Stimulated activated memory B cell treated with anti-CD40 and anti-IgM and Interleukin-4, amounts not matched to agents 10 μg/mL and 1 μg/mL and 100 μg/mL, for 72 hours (primary cell): ENCODE results near the gene CHD3.

ENCODE experiments used
- ATAC-seq: fragments of 150-1000 bp; cut with Tn5 transposase; 2 replicates; pipeline ENCODE4 v1.10.0; 2021
- H3K27ac Mint-ChIP-seq: one replicate; pipeline ENCODE4 v1.8.0; 2022; ENCODE audit warnings: mild to moderate bottlenecking, mixed read lengths
- H3K27me3 Mint-ChIP-seq: one replicate; pipeline ENCODE4 v1.8.0; 2022; ENCODE audit warnings: mixed read lengths
- H3K36me3 Mint-ChIP-seq: one replicate; pipeline ENCODE4 v1.8.0; 2022; ENCODE audit warnings: mixed read lengths
- H3K4me1 Mint-ChIP-seq: one replicate; pipeline ENCODE4 v1.8.0; 2022; ENCODE audit warnings: mixed read lengths
- H3K4me3 Mint-ChIP-seq: one replicate; pipeline ENCODE4 v1.8.0; 2022; ENCODE audit warnings: mild to moderate bottlenecking, moderate library complexity, mixed read lengths
- H3K9me3 Mint-ChIP-seq: one replicate; pipeline ENCODE4 v1.8.0; 2022; ENCODE audit warnings: mixed read lengths

CHD3 gene

GRCh38 chr17:7846765-7847661, 41.6 kb upstream of the CHD3 start:
- Mint-ChIP-seq H3K27ac (no peak overlapping the region), H3K9me3 (no peaks in the 10 kb centered on the region), H3K4me1 (peaks cover 60% of the 10 kb centered on the region), H3K36me3 (peaks cover 41% of the 10 kb centered on the region), H3K4me3 (peak overlapping the region; percentile 49), H3K27me3 (no peaks in the 10 kb centered on the region)
- ATAC-seq: no peak

DNA sequence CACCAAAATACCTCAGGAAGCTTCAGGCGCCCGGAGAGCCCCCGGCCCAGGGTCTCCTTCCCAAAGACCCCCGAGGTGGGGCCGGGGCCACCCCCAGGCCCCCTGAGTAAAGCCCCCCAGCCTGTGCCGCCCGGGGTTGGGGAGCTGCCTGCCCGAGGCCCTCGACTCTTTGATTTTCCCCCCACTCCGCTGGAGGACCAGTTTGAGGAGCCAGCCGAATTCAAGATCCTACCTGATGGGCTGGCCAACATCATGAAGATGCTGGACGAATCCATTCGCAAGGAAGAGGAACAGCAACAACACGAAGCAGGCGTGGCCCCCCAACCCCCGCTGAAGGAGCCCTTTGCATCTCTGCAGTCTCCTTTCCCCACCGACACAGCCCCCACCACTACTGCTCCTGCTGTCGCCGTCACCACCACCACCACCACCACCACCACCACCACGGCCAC, 40.4 kb upstream of the CHD3 start:
- H3K4me1 Mint-ChIP-seq: peaks cover 61% of the 10 kb centered on the region
- ATAC-seq: no peak
- H3K27ac Mint-ChIP-seq: no peak overlapping the region

GRCh38 chr17:7848739-7849129, 39.9 kb upstream of the CHD3 start:
- Mint-ChIP-seq H3K36me3 (peaks cover 56% of the 10 kb centered on the region), H3K27ac (no peak overlapping the region), H3K9me3 (no peaks in the 10 kb centered on the region), H3K4me3 (no peak overlapping the region), H3K4me1 (peaks cover 61% of the 10 kb centered on the region), H3K27me3 (no peaks in the 10 kb centered on the region)
- no peak for ATAC-seq

More for the DNA sequence above, 40.4 kb upstream of the CHD3 start:
- no peaks in the 10 kb centered on the region for H3K27me3 Mint-ChIP-seq
- H3K36me3 Mint-ChIP-seq: peaks cover 53% of the 10 kb centered on the region
- no peak overlapping the region for H3K4me3 Mint-ChIP-seq
- H3K9me3 Mint-ChIP-seq: no peaks in the 10 kb centered on the region

DNA sequence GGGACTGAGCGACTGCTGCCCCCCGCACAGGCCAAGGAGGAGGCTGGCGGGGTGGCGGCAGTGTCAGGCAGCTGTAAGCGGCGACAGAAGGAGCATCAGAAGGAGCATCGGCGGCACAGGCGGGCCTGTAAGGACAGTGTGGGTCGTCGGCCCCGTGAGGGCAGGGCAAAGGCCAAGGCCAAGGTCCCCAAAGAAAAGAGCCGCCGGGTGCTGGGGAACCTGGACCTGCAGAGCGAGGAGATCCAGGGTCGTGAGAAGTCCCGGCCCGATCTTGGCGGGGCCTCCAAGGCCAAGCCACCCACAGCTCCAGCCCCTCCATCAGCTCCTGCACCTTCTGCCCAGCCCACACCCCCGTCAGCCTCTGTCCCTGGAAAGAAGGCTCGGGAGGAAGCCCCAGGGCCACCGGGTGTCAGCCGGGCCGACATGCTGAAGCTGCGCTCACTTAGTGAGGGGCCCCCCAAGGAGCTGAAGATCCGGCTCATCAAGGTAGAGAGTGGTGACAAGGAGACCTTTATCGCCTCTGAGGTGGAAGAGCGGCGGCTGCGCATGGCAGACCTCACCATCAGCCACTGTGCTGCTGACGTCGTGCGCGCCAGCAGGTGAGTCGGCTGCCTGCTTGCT, 39.3 kb upstream of the CHD3 start:
- H3K27me3 Mint-ChIP-seq: no peaks in the 10 kb centered on the region
- no peaks in the 10 kb centered on the region for H3K9me3 Mint-ChIP-seq
- no peak overlapping the region for H3K4me3 Mint-ChIP-seq
- H3K4me1 Mint-ChIP-seq: peaks cover 61% of the 10 kb centered on the region
- ATAC-seq: no peak
- H3K27ac Mint-ChIP-seq: no peak overlapping the region
- peaks cover 60% of the 10 kb centered on the region for H3K36me3 Mint-ChIP-seq

GRCh38 chr17:7849751-7850504, 38.7 kb upstream of the CHD3 start:
- no peak for ATAC-seq
- Mint-ChIP-seq H3K27ac (no peak overlapping the region), H3K4me1 (peaks cover 61% of the 10 kb centered on the region), H3K36me3 (peaks cover 60% of the 10 kb centered on the region), H3K9me3 (no peaks in the 10 kb centered on the region), H3K4me3 (no peak overlapping the region), H3K27me3 (no peaks in the 10 kb centered on the region)

DNA sequence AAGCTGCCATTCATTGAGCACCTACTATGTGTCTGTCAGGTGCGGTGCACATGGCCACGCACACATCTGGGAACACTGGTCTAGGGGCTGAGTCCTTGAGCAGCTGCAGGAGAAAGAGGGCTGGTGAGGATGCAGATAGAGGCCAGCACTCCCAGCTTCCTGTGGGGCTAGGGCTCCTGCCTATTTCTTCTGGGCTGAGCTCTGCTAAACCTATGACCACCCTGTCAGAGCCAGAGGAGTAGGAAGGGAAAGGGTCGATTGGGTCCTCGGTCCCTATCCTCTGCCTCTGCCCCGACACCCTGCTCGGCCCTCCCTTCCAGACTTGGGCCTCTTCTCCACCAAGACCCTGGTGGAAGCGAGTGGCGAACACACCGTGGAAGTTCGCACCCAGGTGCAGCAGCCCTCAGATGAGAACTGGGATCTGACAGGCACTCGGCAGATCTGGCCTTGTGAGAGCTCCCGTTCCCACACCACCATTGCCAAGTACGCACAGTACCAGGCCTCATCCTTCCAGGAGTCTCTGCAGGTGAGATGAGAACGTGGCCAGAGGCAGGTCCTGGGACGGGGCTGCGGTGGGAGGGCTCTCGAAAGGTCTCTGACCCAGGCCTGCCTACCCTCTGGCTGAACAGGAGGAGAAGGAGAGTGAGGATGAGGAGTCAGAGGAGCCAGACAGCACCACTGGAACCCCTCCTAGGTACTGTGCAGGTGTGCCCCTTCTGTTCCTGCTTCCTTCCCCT, 37.7 kb upstream of the CHD3 start:
- H3K4me3 Mint-ChIP-seq: peak overlapping the region; percentile 74
- H3K4me1 Mint-ChIP-seq: peaks cover 55% of the 10 kb centered on the region
- ATAC-seq: no peak
- no peaks in the 10 kb centered on the region for H3K27me3 Mint-ChIP-seq
- H3K27ac Mint-ChIP-seq: peak overlapping the region; percentile 70
- H3K36me3 Mint-ChIP-seq: peaks cover 59% of the 10 kb centered on the region
- no peaks in the 10 kb centered on the region for H3K9me3 Mint-ChIP-seq

DNA sequence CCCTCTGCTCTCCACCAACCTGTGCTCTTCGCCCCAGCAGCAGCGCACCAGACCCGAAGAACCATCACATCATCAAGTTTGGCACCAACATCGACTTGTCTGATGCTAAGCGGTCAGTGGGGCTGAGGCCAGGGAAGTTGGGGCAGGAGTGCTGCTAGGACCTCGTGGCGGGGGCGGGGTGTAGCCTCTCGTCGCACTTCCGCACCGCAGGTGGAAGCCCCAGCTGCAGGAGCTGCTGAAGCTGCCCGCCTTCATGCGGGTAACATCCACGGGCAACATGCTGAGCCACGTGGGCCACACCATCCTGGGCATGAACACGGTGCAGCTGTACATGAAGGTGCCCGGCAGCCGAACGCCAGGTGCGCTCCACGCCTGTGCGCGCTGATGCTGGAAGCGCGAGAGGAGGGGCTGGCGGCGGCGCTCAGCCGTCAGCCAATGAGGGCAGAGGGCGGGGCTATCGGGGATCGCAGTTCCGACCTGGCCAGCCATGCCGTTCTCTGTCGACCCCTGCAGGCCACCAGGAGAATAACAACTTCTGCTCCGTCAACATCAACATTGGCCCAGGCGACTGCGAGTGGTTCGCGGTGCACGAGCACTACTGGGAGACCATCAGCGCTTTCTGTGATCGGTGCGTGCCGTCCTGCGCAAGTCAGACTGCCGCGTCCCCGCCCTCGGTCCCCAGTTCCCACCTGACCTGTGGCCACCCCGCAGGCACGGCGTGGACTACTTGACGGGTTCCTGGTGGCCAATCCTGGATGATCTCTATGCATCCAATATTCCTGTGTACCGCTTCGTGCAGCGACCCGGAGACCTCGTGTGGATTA, 36.9 kb upstream of the CHD3 start:
- Mint-ChIP-seq H3K4me1 (peaks cover 49% of the 10 kb centered on the region), H3K27ac (peak overlapping the region; percentile 70), H3K4me3 (peak overlapping the region; percentile 74), H3K9me3 (no peaks in the 10 kb centered on the region), H3K27me3 (no peaks in the 10 kb centered on the region), H3K36me3 (peaks cover 58% of the 10 kb centered on the region)
- ATAC-seq: peak; percentile 94

DNA sequence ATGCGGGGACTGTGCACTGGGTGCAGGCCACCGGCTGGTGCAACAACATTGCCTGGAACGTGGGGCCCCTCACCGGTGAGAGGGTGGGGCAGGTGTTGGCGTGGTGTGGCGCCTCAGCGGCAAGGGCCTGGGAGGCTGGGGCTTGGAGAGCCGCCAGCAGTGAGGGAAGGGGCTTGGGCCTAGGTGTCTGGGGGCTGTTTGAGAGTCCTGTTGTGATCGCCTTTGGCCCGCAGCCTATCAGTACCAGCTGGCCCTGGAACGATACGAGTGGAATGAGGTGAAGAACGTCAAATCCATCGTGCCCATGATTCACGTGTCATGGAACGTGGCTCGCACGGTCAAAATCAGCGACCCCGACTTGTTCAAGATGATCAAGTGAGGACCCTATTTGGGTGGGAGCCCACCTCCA, 36.3 kb upstream of the CHD3 start:
- Mint-ChIP-seq H3K9me3 (no peaks in the 10 kb centered on the region), H3K27ac (peak overlapping the region; percentile 70), H3K4me1 (peaks cover 43% of the 10 kb centered on the region), H3K27me3 (no peaks in the 10 kb centered on the region), H3K36me3 (peaks cover 52% of the 10 kb centered on the region), H3K4me3 (no peak overlapping the region)
- no peak for ATAC-seq

DNA sequence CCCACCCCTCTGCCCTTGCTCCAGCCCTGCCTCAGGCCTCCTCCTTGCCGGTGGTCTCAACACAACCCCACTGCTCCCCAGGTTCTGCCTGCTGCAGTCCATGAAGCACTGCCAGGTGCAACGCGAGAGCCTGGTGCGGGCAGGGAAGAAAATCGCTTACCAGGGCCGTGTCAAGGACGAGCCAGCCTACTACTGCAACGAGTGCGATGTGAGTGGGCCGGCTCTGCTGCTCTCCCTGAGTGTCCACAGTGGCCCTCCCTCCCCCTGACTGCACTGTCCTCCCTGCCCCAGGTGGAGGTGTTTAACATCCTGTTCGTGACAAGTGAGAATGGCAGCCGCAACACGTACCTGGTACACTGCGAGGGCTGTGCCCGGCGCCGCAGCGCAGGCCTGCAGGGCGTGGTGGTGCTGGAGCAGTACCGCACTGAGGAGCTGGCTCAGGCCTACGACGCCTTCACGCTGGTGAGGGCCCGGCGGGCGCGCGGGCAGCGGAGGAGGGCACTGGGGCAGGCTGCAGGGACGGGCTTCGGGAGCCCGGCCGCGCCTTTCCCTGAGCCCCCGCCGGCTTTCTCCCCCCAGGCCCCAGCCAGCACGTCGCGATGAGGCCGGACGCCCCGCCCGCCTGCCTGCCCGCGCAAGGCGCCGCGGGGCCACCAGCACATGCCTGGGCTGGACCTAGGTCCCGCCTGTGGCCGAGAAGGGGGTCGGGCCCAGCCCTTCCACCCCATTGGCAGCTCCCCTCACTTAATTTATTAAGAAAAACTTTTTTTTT, 35.5 kb upstream of the CHD3 start:
- Mint-ChIP-seq H3K27ac (no peak overlapping the region), H3K36me3 (peaks cover 48% of the 10 kb centered on the region), H3K4me1 (peaks cover 40% of the 10 kb centered on the region), H3K4me3 (no peak overlapping the region), H3K9me3 (no peaks in the 10 kb centered on the region), H3K27me3 (no peaks in the 10 kb centered on the region)
- no peak for ATAC-seq

DNA sequence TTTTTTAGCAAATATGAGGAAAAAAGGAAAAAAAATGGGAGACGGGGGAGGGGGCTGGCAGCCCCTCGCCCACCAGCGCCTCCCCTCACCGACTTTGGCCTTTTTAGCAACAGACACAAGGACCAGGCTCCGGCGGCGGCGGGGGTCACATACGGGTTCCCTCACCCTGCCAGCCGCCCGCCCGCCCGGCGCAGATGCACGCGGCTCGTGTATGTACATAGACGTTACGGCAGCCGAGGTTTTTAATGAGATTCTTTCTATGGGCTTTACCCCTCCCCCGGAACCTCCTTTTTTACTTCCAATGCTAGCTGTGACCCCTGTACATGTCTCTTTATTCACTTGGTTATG, 34.9 kb upstream of the CHD3 start:
- H3K27me3 Mint-ChIP-seq: no peaks in the 10 kb centered on the region
- H3K27ac Mint-ChIP-seq: no peak overlapping the region
- peaks cover 48% of the 10 kb centered on the region for H3K36me3 Mint-ChIP-seq
- H3K4me3 Mint-ChIP-seq: no peak overlapping the region
- no peaks in the 10 kb centered on the region for H3K9me3 Mint-ChIP-seq
- H3K4me1 Mint-ChIP-seq: peaks cover 36% of the 10 kb centered on the region
- no peak for ATAC-seq

DNA sequence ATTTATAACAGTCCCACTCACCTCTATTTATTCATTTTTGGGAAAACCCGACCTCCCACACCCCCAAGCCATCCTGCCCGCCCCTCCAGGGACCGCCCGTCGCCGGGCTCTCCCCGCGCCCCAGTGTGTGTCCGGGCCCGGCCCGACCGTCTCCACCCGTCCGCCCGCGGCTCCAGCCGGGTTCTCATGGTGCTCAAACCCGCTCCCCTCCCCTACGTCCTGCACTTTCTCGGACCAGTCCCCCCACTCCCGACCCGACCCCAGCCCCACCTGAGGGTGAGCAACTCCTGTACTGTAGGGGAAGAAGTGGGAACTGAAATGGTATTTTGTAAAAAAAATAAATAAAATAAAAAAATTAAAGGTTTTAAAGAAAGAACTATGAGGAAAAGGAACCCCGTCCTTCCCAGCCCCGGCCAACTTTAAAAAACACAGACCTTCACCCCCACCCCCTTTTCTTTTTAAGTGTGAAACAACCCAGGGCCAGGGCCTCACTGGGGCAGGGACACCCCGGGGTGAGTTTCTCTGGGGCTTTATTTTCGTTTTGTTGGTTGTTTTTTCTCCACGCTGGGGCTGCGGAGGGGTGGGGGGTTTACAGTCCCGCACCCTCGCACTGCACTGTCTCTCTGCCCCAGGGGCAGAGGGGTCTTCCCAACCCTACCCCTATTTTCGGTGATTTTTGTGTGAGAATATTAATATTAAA, 34.4 kb upstream of the CHD3 start:
- H3K27ac Mint-ChIP-seq: no peak overlapping the region
- peaks cover 48% of the 10 kb centered on the region for H3K36me3 Mint-ChIP-seq
- no peak for ATAC-seq
- peaks cover 36% of the 10 kb centered on the region for H3K4me1 Mint-ChIP-seq
- no peaks in the 10 kb centered on the region for H3K27me3 Mint-ChIP-seq
- no peaks in the 10 kb centered on the region for H3K9me3 Mint-ChIP-seq
- H3K4me3 Mint-ChIP-seq: no peak overlapping the region

- peaks cover 28% of the 10 kb centered on the region for H3K4me1 Mint-ChIP-seq
- ATAC-seq: no peak
- H3K4me3 Mint-ChIP-seq: no peak within 1 kb of the TSS
- peaks cover 42% of the 10 kb centered on the region for H3K36me3 Mint-ChIP-seq
- no peak within 1 kb of the TSS for H3K27ac Mint-ChIP-seq
- H3K27me3 Mint-ChIP-seq: no peaks in the 10 kb centered on the region
- H3K9me3 Mint-ChIP-seq: no peaks in the 10 kb centered on the region
Observed at GRCh38 chr17:7854851-7855659, 33.5 kb upstream of the CHD3 start, which contains the start of gene TMEM88. TMEM88 (plus strand) TSS chr17:7855066; CDS start chr17:7855075, 9 bp downstream.

DNA sequence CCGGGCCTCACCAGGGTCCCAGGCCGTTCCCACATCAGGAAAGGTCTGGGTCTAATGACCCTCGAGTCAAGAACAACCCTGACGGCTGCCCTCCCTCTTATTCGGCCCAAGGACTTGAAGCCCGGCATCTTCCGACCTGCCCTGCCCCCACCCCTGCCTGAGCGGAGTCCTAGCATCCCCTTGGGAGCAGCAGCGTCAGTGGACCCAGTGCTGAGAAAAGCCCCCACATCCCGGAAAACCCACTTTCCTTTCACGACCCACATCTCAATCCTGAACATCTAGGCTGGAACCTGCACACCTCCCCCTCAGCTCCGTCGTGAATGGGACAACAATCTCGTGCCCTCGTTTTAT, 33.0 kb upstream of the CHD3 start:
- Mint-ChIP-seq H3K27me3 (no peaks in the 10 kb centered on the region), H3K9me3 (no peaks in the 10 kb centered on the region), H3K4me1 (peaks cover 23% of the 10 kb centered on the region), H3K27ac (no peak overlapping the region), H3K4me3 (no peak overlapping the region), H3K36me3 (peaks cover 39% of the 10 kb centered on the region)
- no peak for ATAC-seq
